Uterus (tissue), 2 donors: ENCODE data around the gene EMP2.

Experiments
- POLR2A ChIP-seq, 2 donors: fragments of 450-650 bp; IDR thresholded peaks; one replicate each; pipeline ENCODE4 v1.6.1; 2016; ENCODE audit warnings: antibody characterized with exemption in 2 of 2, mild to moderate bottlenecking in 1 of 2, moderate library complexity in 1 of 2
- TF ChIP-seq, protein P1 (sequence below), 4 experiments: fragments of 200-600 bp in 2 of 4; fragments of 450-650 bp in 2 of 4; sonication (generic) in 2 of 4; IDR thresholded peaks; one replicate each; pipeline ENCODE4 v1.5.1; 2016 to 2019; ENCODE audit warnings: antibody characterized with exemption in 4 of 4, mild to moderate bottlenecking in 2 of 4, moderate library complexity in 1 of 4

- TF ChIP-seq, protein P1, sequence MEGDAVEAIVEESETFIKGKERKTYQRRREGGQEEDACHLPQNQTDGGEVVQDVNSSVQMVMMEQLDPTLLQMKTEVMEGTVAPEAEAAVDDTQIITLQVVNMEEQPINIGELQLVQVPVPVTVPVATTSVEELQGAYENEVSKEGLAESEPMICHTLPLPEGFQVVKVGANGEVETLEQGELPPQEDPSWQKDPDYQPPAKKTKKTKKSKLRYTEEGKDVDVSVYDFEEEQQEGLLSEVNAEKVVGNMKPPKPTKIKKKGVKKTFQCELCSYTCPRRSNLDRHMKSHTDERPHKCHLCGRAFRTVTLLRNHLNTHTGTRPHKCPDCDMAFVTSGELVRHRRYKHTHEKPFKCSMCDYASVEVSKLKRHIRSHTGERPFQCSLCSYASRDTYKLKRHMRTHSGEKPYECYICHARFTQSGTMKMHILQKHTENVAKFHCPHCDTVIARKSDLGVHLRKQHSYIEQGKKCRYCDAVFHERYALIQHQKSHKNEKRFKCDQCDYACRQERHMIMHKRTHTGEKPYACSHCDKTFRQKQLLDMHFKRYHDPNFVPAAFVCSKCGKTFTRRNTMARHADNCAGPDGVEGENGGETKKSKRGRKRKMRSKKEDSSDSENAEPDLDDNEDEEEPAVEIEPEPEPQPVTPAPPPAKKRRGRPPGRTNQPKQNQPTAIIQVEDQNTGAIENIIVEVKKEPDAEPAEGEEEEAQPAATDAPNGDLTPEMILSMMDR (IDR thresholded peaks at IDR 0.05): no peak
- no peak for TF ChIP-seq POLR2A (IDR thresholded peaks at IDR 0.05)
Measured at GRCh38 chr16:10537946-10538345, 42.5 kb downstream of the EMP2 start.
